Measurements from ENCODE around the gene ITGA5. TPM values are rescaled to one million over a fixed set of nuclear protein-coding genes. Genes with fewer than 3 reads are reported as not detected.

Gene ITGA5
- total RNA-seq, 1 experiment from 2014 or later, result 12.2 TPM

- no peak overlapping the region for H3K9ac ChIP-seq (ENCODE audit: extremely low read depth, insufficient read length, low read length)
- peaks cover 24% of the 10 kb centered on the region; the same call in 1 of the 2 replicates for H3K27me3 ChIP-seq (ENCODE audit: insufficient read depth, low read length)
- no peak overlapping the region for H2BK12ac ChIP-seq (ENCODE audit: insufficient read length, low read depth, low read length)
- H3K18ac ChIP-seq (ENCODE audit: insufficient read length, low read depth, low read length), result no peak overlapping the region
- Mint-ChIP-seq H3K27ac (no peak overlapping the region), H3K4me1 (peaks cover 3 to 9% of the 10 kb centered on the region in 2 experiments), H3K9me3 (no peaks in the 10 kb centered on the region), H3K4me3 (no peak overlapping the region), H3K36me3 (ENCODE audit: insufficient read depth in 1 of 3, low read depth in 3 of 3) (no peaks in the 10 kb centered on the region), H3K27me3 (ENCODE audit: low read depth) (peaks cover 97% of the 10 kb centered on the region)
- H3K23me2 ChIP-seq (ENCODE audit: insufficient read length, low read depth, low read length, poor library complexity, severe bottlenecking), result no peaks in the 10 kb centered on the region
- TF ChIP-seq CTCF (conservative IDR thresholded peaks at IDR 0.05), result no peak
- no CpG with 5 or more reads among the region's 1 CpG for WGBS (ENCODE audit: extremely low coverage, insufficient read length, low lambda C conversion rate)
- no peaks in the 10 kb centered on the region for H3K79me1 ChIP-seq (ENCODE audit: insufficient read depth, low read depth, low read length, poor library complexity, severe bottlenecking)
- H3K9me3 ChIP-seq (ENCODE audit: control insufficient read depth, low read depth, low read length), result no peaks in the 10 kb centered on the region
- no peak overlapping the region for H4K91ac ChIP-seq (ENCODE audit: insufficient read length, low read depth, low read length)
- H3K4me2 ChIP-seq (ENCODE audit: insufficient read depth, insufficient read length, low read length), result no peak overlapping the region
- H2AK5ac ChIP-seq (ENCODE audit: insufficient read length, low read length), result no peak overlapping the region
- H2BK20ac ChIP-seq (ENCODE audit: low read depth, low read length, poor library complexity, severe bottlenecking), result no peak overlapping the region
- no peaks in the 10 kb centered on the region for H3K4me1 ChIP-seq (ENCODE audit: insufficient read depth, low read length)
- H2AFZ ChIP-seq (ENCODE audit: low read length), result no peak overlapping the region
- no peak overlapping the region for H4K5ac ChIP-seq (ENCODE audit: insufficient read length, low read depth, low read length)
- H4K8ac ChIP-seq (replicated peaks; ENCODE audit: insufficient read length, low read depth, low read length), result no peak overlapping the region
- H3K14ac ChIP-seq (ENCODE audit: insufficient read depth, low read length), result no peak overlapping the region
- no peak overlapping the region for H3K4ac ChIP-seq (ENCODE audit: low read depth, low read length)
- no peak overlapping the region for H2BK15ac ChIP-seq (ENCODE audit: low read depth, low read length)
- no peaks in the 10 kb centered on the region for H3K79me2 ChIP-seq (ENCODE audit: insufficient read depth, low read length)
- no peak for DNase-seq
- no peaks in the 10 kb centered on the region for H4K20me1 ChIP-seq (ENCODE audit: control insufficient read depth, insufficient read depth, insufficient read length)
- no peak overlapping the region for H2BK5ac ChIP-seq (ENCODE audit: insufficient read length, low read length)
- H3K27ac ChIP-seq (ENCODE audit: insufficient read length, low read depth, low read length), result no peak overlapping the region
- H3K56ac ChIP-seq (ENCODE audit: insufficient read length, low read depth, low read length), result no peak overlapping the region
- no peak overlapping the region for H3K23ac ChIP-seq (ENCODE audit: insufficient read length, low read depth, low read length)
- no peak overlapping the region for H2BK120ac ChIP-seq (ENCODE audit: low read depth, low read length, poor library complexity, severe bottlenecking)
- H3T11ph ChIP-seq (ENCODE audit: low read length), result no peak overlapping the region
These were observed 23.9 kb upstream of the ITGA5 start for GRCh38 chr12:54442961-54443360.
